KOPT-K1 (cell line): ENCODE results near the gene PALM.

Source experiments
- H3K27ac ChIP-seq: fragments of 200-600 bp; sonication (generic); 2 replicates; pipeline ENCODE4 v1.5.1; 2016; ENCODE audit warnings: antibody characterized with exemption, mild to moderate bottlenecking, low read depth, low read length; ENCODE audit not compliant: poor library complexity, severe bottlenecking
- H3K36me3 ChIP-seq: fragments of 200-600 bp; sonication (generic); 2 replicates; pipeline ENCODE4 v1.5.1; 2017; ENCODE audit warnings: antibody characterized with exemption, mild to moderate bottlenecking, low read length, moderate library complexity; ENCODE audit not compliant: insufficient read depth
- H3K9me3 ChIP-seq: fragments of 200-600 bp; sonication (generic); 2 replicates; pipeline ENCODE4 v1.5.1; 2017; ENCODE audit warnings: antibody characterized with exemption, low read length, mild to moderate bottlenecking; ENCODE audit not compliant: insufficient read depth, poor library complexity, severe bottlenecking

The PALM gene

GRCh38 chr19:764301-764700 lies 55.6 kb downstream of the PALM start:
- Histone ChIP-seq H3K9me3 (no peaks in the 10 kb centered on the region), H3K27ac (no peak overlapping the region)

GRCh38 chr19:765179-765738 lies 56.5 kb downstream of the PALM start:
- no peak overlapping the region for H3K27ac ChIP-seq
- no peaks in the 10 kb centered on the region for H3K9me3 ChIP-seq
- no peaks in the 10 kb centered on the region for H3K36me3 ChIP-seq

More at GRCh38 chr19:764301-764700, 55.6 kb downstream of the PALM start:
- H3K36me3 ChIP-seq = no peaks in the 10 kb centered on the region

- H3K9me3 ChIP-seq = no peaks in the 10 kb centered on the region
- H3K27ac ChIP-seq = no peak overlapping the region
- no peaks in the 10 kb centered on the region for H3K36me3 ChIP-seq
Measured at GRCh38 chr19:768424-768823, 59.7 kb downstream of the PALM start.

GRCh38 chr19:769616-770015 lies 60.9 kb downstream of the PALM start:
- H3K9me3 ChIP-seq = no peaks in the 10 kb centered on the region
- no peak overlapping the region for H3K27ac ChIP-seq
- no peaks in the 10 kb centered on the region for H3K36me3 ChIP-seq

- Histone ChIP-seq H3K27ac (no peak overlapping the region), H3K9me3 (no peaks in the 10 kb centered on the region), H3K36me3 (no peaks in the 10 kb centered on the region)
Measured at GRCh38 chr19:771332-771785, 62.6 kb downstream of the PALM start.

- Histone ChIP-seq H3K9me3 (no peaks in the 10 kb centered on the region), H3K27ac (no peak overlapping the region), H3K36me3 (no peaks in the 10 kb centered on the region)
Measured at GRCh38 chr19:772063-772462, 63.3 kb downstream of the PALM start.

- Histone ChIP-seq H3K36me3 (no peaks in the 10 kb centered on the region), H3K27ac (no peak overlapping the region), H3K9me3 (no peaks in the 10 kb centered on the region)
Measured at GRCh38 chr19:772730-773436, 64.1 kb downstream of the PALM start.

GRCh38 chr19:776549-776948 lies 67.8 kb downstream of the PALM start:
- no peak overlapping the region for H3K27ac ChIP-seq
- H3K36me3 ChIP-seq = no peaks in the 10 kb centered on the region
- H3K9me3 ChIP-seq = no peaks in the 10 kb centered on the region

GRCh38 chr19:778910-779653 lies 70.3 kb downstream of the PALM start:
- Histone ChIP-seq H3K36me3 (no peaks in the 10 kb centered on the region), H3K27ac (no peak overlapping the region), H3K9me3 (no peaks in the 10 kb centered on the region)

- Histone ChIP-seq H3K9me3 (no peaks in the 10 kb centered on the region), H3K36me3 (no peaks in the 10 kb centered on the region), H3K27ac (no peak overlapping the region)
Measured at GRCh38 chr19:780935-781334, 72.2 kb downstream of the PALM start.

- Histone ChIP-seq H3K9me3 (no peaks in the 10 kb centered on the region), H3K36me3 (no peaks in the 10 kb centered on the region), H3K27ac (no peak overlapping the region)
Measured at GRCh38 chr19:781800-782184, 73.1 kb downstream of the PALM start.

- Histone ChIP-seq H3K27ac (no peak overlapping the region), H3K36me3 (no peaks in the 10 kb centered on the region), H3K9me3 (no peaks in the 10 kb centered on the region)
Measured at GRCh38 chr19:782185-782877, 73.6 kb downstream of the PALM start.

GRCh38 chr19:782878-783668 lies 74.3 kb downstream of the PALM start:
- Histone ChIP-seq H3K27ac (no peak overlapping the region), H3K9me3 (no peaks in the 10 kb centered on the region), H3K36me3 (no peaks in the 10 kb centered on the region)

- H3K27ac ChIP-seq = no peak overlapping the region
- H3K36me3 ChIP-seq = no peaks in the 10 kb centered on the region
- H3K9me3 ChIP-seq = no peaks in the 10 kb centered on the region
Measured at GRCh38 chr19:784541-784940, 75.8 kb downstream of the PALM start.
